HepG2 (cell line): ENCODE results near the gene BCAS1. TPM values are rescaled to one million over a fixed set of nuclear protein-coding genes. Genes with fewer than 3 reads are reported as not detected.
A peak's percentile ranks its signal among the peaks of the same experiment; 100 is the strongest.

Source experiments
- ATAC-seq: fragments of 200-7000 bp; cut with Tn5 transposase; 3 replicates; pipeline ENCODE4 v1.9.1; 2020; ENCODE audit warnings: mild to moderate bottlenecking, moderate library complexity
- BruUV-seq: library from RNA; stranded (reverse); fragments of 400-500 nt; replicated peaks from 2 replicates; lab custom pipeline; 2021; lab: Mats Ljungman, UMichigan
- CTCF ChIA-PET: fragments of 300-600 bp; formaldehyde crosslinking; extraction: SDS; loops from one replicate; lab custom pipeline; 2021; ENCODE audit warnings: low total read pairs, inconsistent platforms, low intra/inter-chr PET ratio; lab: Yijun Ruan, JAX
- POLR2A ChIA-PET: fragments of 350-600 bp; sonication (Branson Sonifier 250); formaldehyde crosslinking; loops from one replicate; lab custom pipeline; 2020; ENCODE audit warnings: antibody characterized with exemption, inconsistent platforms; lab: Yijun Ruan, JAX
- DNase-seq: peaks from one replicate; pipeline ENCODE4 v3.0.0-alpha.2; 2015; ENCODE audit warnings: low spot score
- FAIRE-seq: peaks from 3 replicates; lab custom pipeline; 2011; peaks lifted over from hg19 to GRCh38; lab: Jason Lieb, UNC
- H2AFZ ChIP-seq: one replicate; pipeline ENCODE4 v1.6.1; 2011; ENCODE audit warnings: low read length, inconsistent platforms
- H3K27ac ChIP-seq: fragments of 300-600 bp; 3 replicates; pipeline ENCODE4 v1.8.0; 2011; ENCODE audit warnings: mixed run types, mild to moderate bottlenecking, mixed read lengths, low read length, inconsistent platforms; ENCODE audit not compliant: insufficient read depth; ENCODE audit errors: extremely low read length
- H3K27me3 ChIP-seq, 2 experiments: fragments of 200-600 bp in 1 of 2; 2 replicates in 1 of 2; 3 replicates in 1 of 2; pipeline versions ENCODE4 v1.6.0 to v1.8.0; 2011; ENCODE audit warnings: low read length in 2 of 2, mild to moderate bottlenecking in 2 of 2, moderate library complexity in 2 of 2, inconsistent platforms in 1 of 2; ENCODE audit not compliant: insufficient read depth in 2 of 2, control insufficient read depth in 1 of 2
- H3K36me3 ChIP-seq, 2 experiments: fragments of 200-600 bp in 1 of 2; replicated peaks in 1 of 2; 2 replicates in 1 of 2; 3 replicates in 1 of 2; pipeline versions ENCODE4 v1.5.1 to v1.8.0; 2011; ENCODE audit warnings: low read length in 2 of 2, inconsistent platforms in 1 of 2; ENCODE audit not compliant: insufficient read depth in 2 of 2, control insufficient read depth in 1 of 2
- H3K4me1 ChIP-seq: 2 replicates; pipeline ENCODE4 v1.5.1; 2012; ENCODE audit warnings: low read length, inconsistent platforms; ENCODE audit not compliant: insufficient read depth
- H3K4me2 ChIP-seq: 2 replicates; pipeline ENCODE4 v1.6.0; 2011; ENCODE audit warnings: low read depth, low read length, inconsistent platforms
- H3K4me3 ChIP-seq, 3 experiments: fragments of 200-600 bp in 1 of 3; sonication (generic), shearing (Covaris generic) in 1 of 3; replicated peaks in 1 of 3; 2 replicates each; pipeline ENCODE4 v1.5.1; 2011 to 2016; ENCODE audit warnings: low read length in 3 of 3, inconsistent platforms in 2 of 3, low read depth in 2 of 3, mild to moderate bottlenecking in 2 of 3, control low read depth in 1 of 3, mixed read lengths in 1 of 3; ENCODE audit not compliant: insufficient read depth in 1 of 3
- H3K79me2 ChIP-seq: one replicate; pipeline ENCODE4 v1.6.1; 2011; ENCODE audit warnings: low read length, inconsistent platforms; ENCODE audit not compliant: insufficient read depth
- H3K9ac ChIP-seq: 2 replicates; pipeline ENCODE4 v1.6.0; 2011; ENCODE audit warnings: mild to moderate bottlenecking, low read depth, low read length, inconsistent platforms; ENCODE audit not compliant: insufficient read depth
- H3K9me3 ChIP-seq: 2 replicates; pipeline ENCODE4 v1.5.1; 2012; ENCODE audit warnings: mild to moderate bottlenecking, low read length
- H4K20me1 ChIP-seq: 2 replicates; pipeline ENCODE4 v1.6.0; 2011; ENCODE audit warnings: inconsistent platforms, mild to moderate bottlenecking, low read length, moderate library complexity; ENCODE audit not compliant: insufficient read depth
- KLF9 ChIP-seq: IDR thresholded peaks from 2 replicates; pipeline ENCODE4 v1.6.1; 2016; ENCODE audit warnings: low read depth
- RFXANK ChIP-seq: IDR thresholded peaks from 2 replicates; pipeline ENCODE4 v1.6.1; 2016
- SOX6 ChIP-seq, 2 experiments: fragments of 450-650 bp in 1 of 2; sonication (generic) in 1 of 2; formaldehyde crosslinking in 1 of 2; IDR thresholded peaks; 2 replicates each; pipeline versions ENCODE4 v1.4.0 to v1.6.1; 2017 to 2020; ENCODE audit warnings: antibody characterized with exemption in 1 of 2, mild to moderate bottlenecking in 1 of 2, missing genetic modification reagents in 1 of 2
- ZNF761 ChIP-seq: sonication (generic); formaldehyde crosslinking; conservative IDR thresholded peaks from 2 replicates; pipeline ENCODE4 v1.4.0; 2020; ENCODE audit warnings: mild to moderate bottlenecking, missing genetic modification reagents
- ZNF768 ChIP-seq: sonication (generic); formaldehyde crosslinking; IDR thresholded peaks from 2 replicates; pipeline ENCODE4 v1.4.0; 2020; ENCODE audit warnings: missing genetic modification reagents
- ZNF792 ChIP-seq: IDR thresholded peaks from 2 replicates; pipeline ENCODE4 v1.6.1; 2016
- ZSCAN22 ChIP-seq: sonication (generic); formaldehyde crosslinking; IDR thresholded peaks from 2 replicates; pipeline ENCODE4 v1.4.0; 2020; ENCODE audit warnings: mild to moderate bottlenecking, missing genetic modification reagents
- WGBS: methylation state at CpG from one replicate; pipeline ENCODE4 v1.1.6; 2017; ENCODE audit warnings: low lambda C conversion rate; 5-methylcytosine and 5-hydroxymethylcytosine counted together
- in situ Hi-C: cut with HindIII; loops from 2 replicates; pipeline ENCODE4 v1.10.0; 2017; ENCODE audit warnings: low pct_unique_long_range_greater_than_20kb; ENCODE audit not compliant: extremely low pct_ligation_motif_present
- intact Hi-C: fragments of 100-400 bp; cut with micrococcal nuclease; formaldehyde crosslinking; loops from one replicate; pipeline ENCODE4 v1.10.0; 2022; ENCODE audit not compliant: unreplicated experiment
- polyA plus RNA-seq, 8 experiments: library from polyadenylated mRNA; depleted of rRNA in 3 of 8; stranded (reverse) in 7 of 8; unstranded in 1 of 8; fragments of >200 nt; fragmentation: Illumina TruSeq in 4 of 8; extraction: Trizol in 4 of 8; gene quantifications; 2 replicates each; pipeline versions ENCODE4 v1.2.1 to v1.2.3, GENCODE V29; 2011 to 2016; ENCODE audit warnings: low read depth in 4 of 8, missing spikeins in 1 of 8, mixed read lengths in 1 of 8; ENCODE audit not compliant: insufficient read depth in 1 of 8
- total RNA-seq, 5 experiments: library from RNA; depleted of rRNA; stranded (reverse); fragments of >200 nt; fragmentation: Illumina TruSeq; extraction: Trizol; gene quantifications; 2 replicates each; pipeline ENCODE4 v1.2.3, GENCODE V29; 2016; ENCODE audit warnings: low read depth in 1 of 5
- TF ChIP-seq, protein P1 (sequence below): IDR thresholded peaks from 2 replicates; pipeline ENCODE4 v1.6.1; 2016; ENCODE audit warnings: low read depth
- TF ChIP-seq, protein P2 (sequence below): sonication (generic); formaldehyde crosslinking; IDR thresholded peaks from 2 replicates; pipeline ENCODE4 v1.5.0; 2020; ENCODE audit warnings: missing genetic modification reagents
- TF ChIP-seq, protein P3 (sequence below): IDR thresholded peaks from 2 replicates; pipeline ENCODE4 v1.6.1; 2016; ENCODE audit warnings: mild to moderate bottlenecking, missing biosample characterization, missing genetic modification reagents
- TF ChIP-seq, protein P4 (sequence below): sonication (generic); formaldehyde crosslinking; IDR thresholded peaks from 2 replicates; pipeline ENCODE4 v1.8.1; 2023; ENCODE audit warnings: mild to moderate bottlenecking, inconsistent platforms, moderate library complexity, missing genetic modification reagents, borderline replicate concordance

The BCAS1 gene
- total and polyA plus RNA-seq, 2 of the 13 experiments (the other 11 are each of a cell fraction or from before 2014, with no cell fraction given): 0.55 to 0.91 TPM

DNA sequence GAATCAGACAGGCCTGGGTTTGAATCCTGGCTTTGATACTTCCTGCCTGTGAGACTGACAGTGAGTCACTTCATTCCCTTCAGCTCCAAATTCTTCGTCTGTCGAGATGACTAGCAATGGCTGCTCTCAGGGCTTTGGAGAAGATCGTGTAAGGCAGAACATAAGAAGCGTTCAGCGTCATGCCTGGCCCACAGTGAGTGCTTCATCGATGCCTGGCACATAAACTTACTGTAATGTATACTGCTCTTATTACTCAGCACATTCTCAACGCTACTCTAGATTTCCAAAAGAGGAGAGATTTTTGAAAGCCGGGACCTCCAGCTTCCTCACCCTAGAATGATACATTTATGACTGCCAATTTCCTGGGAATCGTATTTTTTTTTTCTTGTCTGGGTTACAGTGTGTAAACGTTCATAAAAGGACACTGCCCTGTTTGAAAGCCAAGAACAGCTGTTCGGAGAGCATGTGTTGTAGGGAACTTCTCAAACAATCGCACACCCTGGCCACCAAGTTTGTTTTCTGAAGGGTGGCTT, 16.2 kb upstream of the BCAS1 start (continued):
- TF ChIP-seq, protein P1, sequence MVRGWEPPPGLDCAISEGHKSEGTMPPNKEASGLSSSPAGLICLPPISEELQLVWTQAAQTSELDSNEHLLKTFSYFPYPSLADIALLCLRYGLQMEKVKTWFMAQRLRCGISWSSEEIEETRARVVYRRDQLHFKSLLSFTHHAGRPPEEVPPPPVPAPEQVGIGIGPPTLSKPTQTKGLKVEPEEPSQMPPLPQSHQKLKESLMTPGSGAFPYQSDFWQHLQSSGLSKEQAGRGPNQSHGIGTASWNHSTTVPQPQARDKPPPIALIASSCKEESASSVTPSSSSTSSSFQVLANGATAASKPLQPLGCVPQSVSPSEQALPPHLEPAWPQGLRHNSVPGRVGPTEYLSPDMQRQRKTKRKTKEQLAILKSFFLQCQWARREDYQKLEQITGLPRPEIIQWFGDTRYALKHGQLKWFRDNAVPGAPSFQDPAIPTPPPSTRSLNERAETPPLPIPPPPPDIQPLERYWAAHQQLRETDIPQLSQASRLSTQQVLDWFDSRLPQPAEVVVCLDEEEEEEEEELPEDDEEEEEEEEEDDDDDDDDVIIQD (CRISPR knock-in tag): 0 out of 2 replicates have a peak, but pooled peaks have one; percentile 11
- no peak for TF ChIP-seq ZNF768 (CRISPR knock-in tag)
- TF ChIP-seq, all 625 proteins: peak for 4

DNA sequence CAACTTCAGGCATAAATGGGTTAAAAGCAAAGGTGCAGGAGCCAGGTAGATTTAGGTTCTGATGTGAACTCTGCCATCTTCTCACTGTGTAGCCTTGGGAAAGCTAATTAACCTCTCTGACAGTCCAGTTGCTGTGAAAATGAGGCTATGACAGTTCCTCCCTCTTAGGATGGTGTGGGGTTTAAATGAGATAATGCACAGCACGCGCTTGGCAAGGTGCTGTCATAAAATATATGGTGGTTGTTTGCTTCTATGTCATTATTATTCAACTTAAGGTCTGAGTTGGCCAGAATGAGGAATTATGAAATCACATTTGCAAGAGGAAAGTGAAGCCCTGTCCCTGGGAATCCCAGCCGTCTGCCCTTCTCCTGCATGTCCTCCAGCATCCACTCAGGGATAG, 15.5 kb upstream of the BCAS1 start:
- DNase-seq (no peak), ATAC-seq (no peak), FAIRE-seq (no peak)
- no peak overlapping the region for H2AFZ ChIP-seq
- no peaks in the 10 kb centered on the region for H3K79me2 ChIP-seq
- no peaks in the 10 kb centered on the region for H3K36me3 ChIP-seq
- WGBS: 64% methylated on average over 3 of the region's 3 CpGs
- H3K4me2 ChIP-seq: no peak overlapping the region
- no peaks in the 10 kb centered on the region for H3K9me3 ChIP-seq
- peaks cover 0 to 6% of the 10 kb centered on the region in 2 experiments; a peak in 2 of 5 replicates for H3K27me3 ChIP-seq
- H3K4me1 ChIP-seq: peaks cover 31% of the 10 kb centered on the region
- H4K20me1 ChIP-seq: no peaks in the 10 kb centered on the region
- intact Hi-C loops: no loop called here
- BruUV-seq: no TSS peak
- H3K4me3 ChIP-seq: no peak overlapping the region
- H3K27ac ChIP-seq: no peak overlapping the region
- in situ Hi-C loops: loop anchor here (5.0 kb wide), 1 partner anchor 561 kb away; no protein-coding TSS in a partner anchor
- no peak overlapping the region for H3K9ac ChIP-seq
- ChIA-PET POLR2A (no interaction called here), CTCF (no interaction called here)
- TF ChIP-seq, protein P2, sequence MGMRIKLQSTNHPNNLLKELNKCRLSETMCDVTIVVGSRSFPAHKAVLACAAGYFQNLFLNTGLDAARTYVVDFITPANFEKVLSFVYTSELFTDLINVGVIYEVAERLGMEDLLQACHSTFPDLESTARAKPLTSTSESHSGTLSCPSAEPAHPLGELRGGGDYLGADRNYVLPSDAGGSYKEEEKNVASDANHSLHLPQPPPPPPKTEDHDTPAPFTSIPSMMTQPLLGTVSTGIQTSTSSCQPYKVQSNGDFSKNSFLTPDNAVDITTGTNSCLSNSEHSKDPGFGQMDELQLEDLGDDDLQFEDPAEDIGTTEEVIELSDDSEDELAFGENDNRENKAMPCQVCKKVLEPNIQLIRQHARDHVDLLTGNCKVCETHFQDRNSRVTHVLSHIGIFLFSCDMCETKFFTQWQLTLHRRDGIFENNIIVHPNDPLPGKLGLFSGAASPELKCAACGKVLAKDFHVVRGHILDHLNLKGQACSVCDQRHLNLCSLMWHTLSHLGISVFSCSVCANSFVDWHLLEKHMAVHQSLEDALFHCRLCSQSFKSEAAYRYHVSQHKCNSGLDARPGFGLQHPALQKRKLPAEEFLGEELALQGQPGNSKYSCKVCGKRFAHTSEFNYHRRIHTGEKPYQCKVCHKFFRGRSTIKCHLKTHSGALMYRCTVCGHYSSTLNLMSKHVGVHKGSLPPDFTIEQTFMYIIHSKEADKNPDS (CRISPR knock-in tag): no peak
- TF ChIP-seq ZNF792 (CRISPR knock-in tag): no peak
- no peak for TF ChIP-seq RFXANK
- TF ChIP-seq, protein P3, sequence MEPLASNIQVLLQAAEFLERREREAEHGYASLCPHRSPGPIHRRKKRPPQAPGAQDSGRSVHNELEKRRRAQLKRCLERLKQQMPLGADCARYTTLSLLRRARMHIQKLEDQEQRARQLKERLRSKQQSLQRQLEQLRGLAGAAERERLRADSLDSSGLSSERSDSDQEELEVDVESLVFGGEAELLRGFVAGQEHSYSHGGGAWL (CRISPR knock-in tag): no peak
- TF ChIP-seq, protein P4, sequence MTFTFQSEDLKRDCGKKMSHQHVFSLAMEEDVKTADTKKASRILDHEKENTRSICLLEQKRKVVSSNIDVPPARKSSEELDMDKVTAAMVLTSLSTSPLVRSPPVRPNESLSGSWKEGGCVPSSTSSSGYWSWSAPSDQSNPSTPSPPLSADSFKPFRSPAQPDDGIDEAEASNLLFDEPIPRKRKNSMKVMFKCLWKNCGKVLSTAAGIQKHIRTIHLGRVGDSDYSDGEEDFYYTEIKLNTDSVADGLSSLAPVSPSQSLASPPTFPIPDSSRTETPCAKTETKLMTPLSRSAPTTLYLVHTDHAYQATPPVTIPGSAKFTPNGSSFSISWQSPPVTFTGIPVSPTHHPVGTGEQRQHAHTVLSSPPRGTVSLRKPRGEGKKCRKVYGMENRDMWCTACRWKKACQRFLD (CRISPR knock-in tag): no peak
- no peak for TF ChIP-seq ZNF761 (CRISPR knock-in tag)
- TF ChIP-seq ZSCAN22 (CRISPR knock-in tag): no peak
- no peak for TF ChIP-seq SOX6 (IDR thresholded peaks at IDR 0.05)
- TF ChIP-seq SOX6 (CRISPR knock-in tag; IDR thresholded peaks at IDR 0.05): no peak
- TF ChIP-seq KLF9 (CRISPR knock-in tag): no peak
